Cardiac septum (tissue), 1 donor: Measurements from ENCODE around the gene TSPAN14. TPM values are rescaled to one million over a fixed set of nuclear protein-coding genes. Genes with fewer than 3 reads are reported as not detected.
"Not testable (repeated sequence)": the region's sequence is repeated elsewhere in the genome, so short reads cannot be mapped to it uniquely, and the experiment has no call there.

ENCODE experiments used
- DNase-seq: peaks from one replicate; pipeline ENCODE4 v3.0.0-alpha.2; 2020; ENCODE audit warnings: low spot score
- intact Hi-C: fragments of 100-400 bp; cut with DNase I; formaldehyde crosslinking; loops from one replicate; pipeline ENCODE4 v1.14.0; 2022
- long read RNA-seq: library from polyadenylated mRNA; unstranded; transcript quantifications from one replicate; pipeline ENCODE4 v2.0.0, GENCODE V29; 2021
- total RNA-seq: library from RNA; stranded (reverse); fragmentation: NEBNext Ultra II Directional; extraction: Animal tissue kit (Norgen Biotek cat#: 25700); gene quantifications from one replicate; pipeline ENCODE4 v1.2.1, GENCODE V29; 2021
- donor health status: DM: no; HTN: no; CAD: no.

The TSPAN14 gene, protein sequence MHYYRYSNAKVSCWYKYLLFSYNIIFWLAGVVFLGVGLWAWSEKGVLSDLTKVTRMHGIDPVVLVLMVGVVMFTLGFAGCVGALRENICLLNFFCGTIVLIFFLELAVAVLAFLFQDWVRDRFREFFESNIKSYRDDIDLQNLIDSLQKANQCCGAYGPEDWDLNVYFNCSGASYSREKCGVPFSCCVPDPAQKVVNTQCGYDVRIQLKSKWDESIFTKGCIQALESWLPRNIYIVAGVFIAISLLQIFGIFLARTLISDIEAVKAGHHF
- 20.1 TPM for total RNA-seq
- long read RNA-seq, full-length matches to known transcripts = 3 of 17 reads
- long read RNA-seq, partial matches to known transcripts = 1 of 17 reads
- long read RNA-seq, other reads (novel, unspliced or antisense) = 13 of 17 reads

DNA sequence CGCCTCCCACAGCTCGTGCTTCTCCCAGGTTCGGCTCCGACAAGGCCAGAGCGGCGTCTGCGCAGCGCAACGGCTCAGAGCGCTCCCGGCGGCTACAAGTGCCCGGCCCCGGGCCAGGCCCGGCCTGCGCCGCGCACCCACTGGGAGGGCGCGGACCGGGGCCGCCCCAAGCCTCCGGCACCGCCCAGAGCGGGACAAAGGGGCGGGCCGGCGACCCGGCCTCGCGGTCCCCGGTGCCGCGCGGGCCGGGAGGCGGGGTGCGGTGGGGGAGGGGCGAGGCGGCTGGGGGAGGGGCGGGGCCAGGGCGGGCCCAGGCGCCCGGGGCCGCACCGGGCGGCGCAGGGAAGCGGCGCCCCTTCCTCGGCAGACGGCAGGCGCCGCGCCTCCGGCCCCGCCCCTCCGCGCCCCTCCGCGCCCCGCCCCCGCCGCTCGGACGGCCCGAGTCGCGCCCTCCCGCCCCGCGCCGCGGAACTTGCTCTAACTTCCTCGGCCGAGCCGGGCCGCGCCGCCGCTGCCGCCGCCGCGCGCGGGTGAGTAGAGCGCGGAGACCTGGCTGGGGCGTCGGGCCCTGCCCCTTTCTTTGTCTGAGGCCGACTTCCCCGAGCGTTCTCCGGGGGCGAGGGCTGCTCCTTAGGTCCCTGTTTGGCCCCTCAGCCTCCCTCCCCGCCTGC, at the start of gene TSPAN14:
Gene TSPAN14 (plus strand): TSS at position 469 of the 671 bp plus-strand sequence. CDS start 34,924 bp downstream, outside the sequence.
- intact Hi-C loops = loop anchor here (2.0 to 5.0 kb wide), 3 partner anchors 39 to 208 kb away; no protein-coding TSS in a partner anchor
- peak; percentile 93 for DNase-seq

DNA sequence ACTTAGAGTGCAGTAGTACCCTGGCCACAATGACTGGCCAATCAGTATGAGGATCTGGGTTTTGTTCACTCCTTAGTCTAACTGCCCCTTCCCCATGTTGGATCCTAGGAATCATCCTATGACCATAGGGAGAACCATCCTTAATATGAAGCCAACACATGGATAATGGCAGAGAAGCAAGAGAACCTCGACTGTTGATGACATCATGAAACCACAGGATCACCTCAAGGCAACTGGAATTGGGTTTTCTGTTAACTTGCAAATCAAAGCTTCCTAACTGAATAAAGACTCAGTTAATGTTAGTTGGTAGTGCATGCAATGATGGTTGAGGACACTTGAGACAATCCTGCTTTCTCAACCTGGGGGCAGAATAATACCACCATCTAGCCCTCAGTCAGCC, 49.1 kb upstream of the TSPAN14 start:
- DNase-seq = no peak
- intact Hi-C loops = no loop called here

DNA sequence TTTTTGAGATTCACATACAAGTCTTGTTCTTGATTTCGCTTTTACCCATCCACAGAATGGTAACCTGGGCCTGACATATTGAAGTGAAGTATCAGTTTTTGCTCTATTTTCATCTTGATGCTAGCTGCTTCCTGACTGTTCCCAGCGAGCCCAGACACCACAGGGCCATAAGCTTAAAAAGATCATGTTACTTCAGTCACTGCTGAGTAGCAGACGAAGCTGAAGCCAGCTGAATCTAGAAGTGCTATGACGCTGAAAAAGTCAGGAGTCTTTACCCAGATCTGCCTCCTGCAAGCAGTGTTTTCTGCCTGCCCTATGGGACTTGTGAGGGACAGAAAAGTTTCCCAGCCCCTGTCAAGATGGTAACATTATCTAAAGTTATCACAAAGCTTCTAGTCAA, 48.5 kb upstream of the TSPAN14 start:
- no peak for DNase-seq
- intact Hi-C loops = no loop called here

DNA sequence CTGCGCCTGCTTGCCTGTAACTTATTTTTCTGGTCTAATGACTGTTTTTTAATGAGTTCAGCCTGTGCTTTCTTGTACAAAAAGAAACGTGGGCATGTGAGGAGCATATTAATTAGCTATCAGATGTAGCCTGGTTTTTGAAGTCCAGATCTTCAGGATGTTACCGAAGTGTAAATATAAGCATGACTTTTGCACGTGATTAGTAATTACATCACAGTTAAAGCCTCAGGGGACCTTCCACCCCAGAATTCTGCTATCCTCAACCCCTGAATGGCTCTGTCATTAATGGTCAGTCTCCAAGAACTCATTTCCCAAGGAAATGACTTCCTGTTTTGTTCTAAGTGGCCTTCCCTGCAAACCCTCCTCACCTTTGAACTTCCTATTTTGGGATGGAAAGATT, 47.9 kb upstream of the TSPAN14 start:
- intact Hi-C loops = no loop called here

GRCh38 chr10:80407812-80408241, 46.3 kb upstream of the TSPAN14 start:
- intact Hi-C loops = no loop called here
- DNase-seq = no peak

More for the DNA sequence above, 47.9 kb upstream of the TSPAN14 start:
- DNase-seq = no peak

- DNase-seq = peak; percentile 92
- intact Hi-C loops = no loop called here
These were observed 45.6 kb upstream of the TSPAN14 start, which contains the start of gene PRXL2A for GRCh38 chr10:80408242-80409101. TSS of gene PRXL2A (plus strand) at chr10:80408551. CDS start at chr10:80420468, 11,917 bp downstream.

- intact Hi-C loops = no loop called here
- no peak for DNase-seq
These were observed 45.0 kb upstream of the TSPAN14 start for GRCh38 chr10:80409121-80409520.

- no peak for DNase-seq
- intact Hi-C loops = no loop called here
These were observed 44.0 kb upstream of the TSPAN14 start for GRCh38 chr10:80410122-80410521.

DNA sequence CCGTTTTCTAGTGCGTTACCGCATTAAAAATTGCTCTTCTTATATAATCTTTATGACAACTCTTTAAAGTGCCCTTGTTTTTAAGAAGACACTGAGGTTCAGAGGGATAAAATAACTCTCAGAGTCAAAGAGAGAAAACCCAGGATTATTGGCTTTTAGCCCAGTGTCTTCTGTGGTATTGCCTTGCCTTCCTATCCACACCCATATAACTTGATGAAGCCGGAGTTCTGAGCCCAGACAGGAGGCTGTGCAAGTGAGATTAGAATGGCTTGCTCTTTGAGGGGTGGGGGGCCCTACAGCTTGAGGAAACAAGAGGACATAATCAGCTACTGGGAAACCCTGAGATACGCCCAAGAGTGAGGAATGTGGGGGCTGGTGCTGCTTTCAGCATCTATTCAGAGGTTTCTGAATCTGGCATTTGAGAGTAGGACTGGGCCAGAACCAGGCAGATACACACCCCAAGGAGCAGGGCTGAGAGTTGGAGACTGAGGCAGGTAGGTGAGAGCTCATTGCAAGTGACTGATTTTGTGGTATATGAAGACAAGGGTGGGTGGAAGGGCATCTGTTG, 43.4 kb upstream of the TSPAN14 start:
- no peak for DNase-seq
- intact Hi-C loops = no loop called here

DNA sequence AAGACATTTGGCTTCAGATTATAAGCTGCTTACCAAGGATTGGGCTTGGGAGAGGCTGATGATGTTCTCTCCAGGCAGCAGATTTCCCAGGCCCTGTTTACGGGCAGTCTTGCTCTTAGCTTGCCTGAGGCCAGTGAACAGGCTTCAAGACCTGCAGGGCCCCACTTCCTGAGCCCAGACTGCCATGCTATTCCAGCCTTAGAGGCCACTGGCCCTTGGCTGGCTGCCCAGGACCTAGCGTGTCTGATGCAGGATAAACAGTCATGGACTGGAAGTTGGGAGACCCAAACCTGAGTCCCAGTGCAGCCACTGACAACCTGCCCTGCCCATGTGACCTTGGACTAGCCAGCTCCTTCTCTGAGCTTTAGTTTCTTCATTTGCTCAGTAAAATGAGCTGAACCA, 42.8 kb upstream of the TSPAN14 start:
- intact Hi-C loops = no loop called here
- DNase-seq = no peak

DNA sequence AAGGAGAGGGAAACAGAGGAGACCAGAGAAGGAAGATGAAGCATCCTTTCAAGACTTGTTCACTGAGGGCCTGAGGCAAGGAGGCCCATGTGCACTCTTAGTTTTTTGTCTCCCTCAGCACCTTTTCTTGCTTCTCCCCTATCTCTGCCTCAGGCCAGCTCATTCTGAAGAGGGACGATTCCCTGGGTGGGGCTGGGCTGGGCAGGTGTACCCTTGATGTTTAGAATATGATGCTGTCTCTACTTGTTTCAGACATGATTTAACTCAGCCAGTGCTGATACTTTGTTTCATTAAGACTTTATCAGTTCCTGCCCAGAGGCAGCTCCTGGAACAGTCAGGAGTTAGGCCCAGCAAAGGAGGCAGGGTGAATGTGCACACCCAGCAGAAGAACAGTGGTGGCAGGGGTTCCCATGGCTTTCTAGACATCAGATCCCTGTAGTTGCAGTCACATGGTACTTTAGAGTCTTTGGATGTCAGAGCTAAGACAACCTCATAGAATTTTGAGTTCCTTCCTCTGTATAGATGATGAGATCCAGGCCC, 42.4 kb upstream of the TSPAN14 start:
- intact Hi-C loops = no loop called here

DNA sequence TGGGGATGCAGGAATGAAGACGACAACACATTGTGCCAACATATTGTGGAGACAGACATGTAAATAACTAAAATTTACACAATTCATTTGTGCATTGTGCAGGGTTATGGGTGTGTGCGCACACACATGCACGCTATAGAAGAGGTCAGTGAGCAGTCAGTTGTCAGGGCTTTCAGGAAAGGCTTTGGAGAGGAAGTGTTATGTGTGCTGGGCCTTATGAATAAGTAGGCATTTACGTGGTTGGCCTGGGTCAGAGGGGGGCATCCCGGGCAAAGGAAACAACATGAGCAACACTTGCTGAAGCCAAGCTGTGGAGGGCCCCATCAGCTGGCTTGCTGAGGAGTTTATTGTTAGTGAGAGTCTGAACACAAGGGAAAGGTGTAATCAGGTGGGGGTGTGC, 41.6 kb upstream of the TSPAN14 start:
- intact Hi-C loops = no loop called here
- DNase-seq = no peak

More for the DNA sequence above, 42.4 kb upstream of the TSPAN14 start:
- DNase-seq = no peak

DNA sequence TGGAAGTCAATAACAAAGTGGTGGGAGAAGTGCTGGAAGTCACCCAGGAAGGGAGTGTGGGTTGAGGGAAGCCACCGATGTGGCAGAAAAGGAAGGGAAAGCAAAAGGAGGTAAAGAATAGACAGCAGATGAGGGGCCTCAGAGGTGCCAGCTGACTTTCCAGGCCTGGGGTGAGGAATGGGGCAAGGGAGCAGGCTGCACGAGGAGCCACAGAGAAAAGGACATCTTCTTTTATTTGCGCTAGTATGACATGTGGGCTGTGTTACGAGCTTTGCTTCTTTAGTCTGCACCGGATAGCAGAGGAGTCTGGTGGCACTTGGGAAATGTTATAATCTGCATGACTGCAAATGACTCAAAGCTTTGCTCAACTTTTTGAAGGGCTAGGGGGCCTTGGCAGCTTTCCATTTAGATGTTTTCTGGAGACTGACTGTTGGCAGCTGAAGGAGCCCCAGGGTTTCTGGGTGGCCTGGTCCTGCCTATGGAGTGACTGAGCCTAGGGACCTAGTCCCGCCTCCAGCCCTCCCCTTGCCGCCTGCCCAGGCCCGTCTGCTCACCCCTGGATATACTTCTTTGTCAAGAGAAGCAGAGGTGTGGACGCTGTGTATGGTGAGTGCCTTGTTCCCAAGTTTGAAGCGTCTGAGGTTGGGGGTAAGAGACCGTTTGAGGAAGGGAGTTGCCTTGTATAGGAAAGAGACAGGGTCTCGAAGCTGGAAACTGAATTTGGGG, 40.7 kb upstream of the TSPAN14 start:
- DNase-seq = no peak
- intact Hi-C loops = no loop called here

DNA sequence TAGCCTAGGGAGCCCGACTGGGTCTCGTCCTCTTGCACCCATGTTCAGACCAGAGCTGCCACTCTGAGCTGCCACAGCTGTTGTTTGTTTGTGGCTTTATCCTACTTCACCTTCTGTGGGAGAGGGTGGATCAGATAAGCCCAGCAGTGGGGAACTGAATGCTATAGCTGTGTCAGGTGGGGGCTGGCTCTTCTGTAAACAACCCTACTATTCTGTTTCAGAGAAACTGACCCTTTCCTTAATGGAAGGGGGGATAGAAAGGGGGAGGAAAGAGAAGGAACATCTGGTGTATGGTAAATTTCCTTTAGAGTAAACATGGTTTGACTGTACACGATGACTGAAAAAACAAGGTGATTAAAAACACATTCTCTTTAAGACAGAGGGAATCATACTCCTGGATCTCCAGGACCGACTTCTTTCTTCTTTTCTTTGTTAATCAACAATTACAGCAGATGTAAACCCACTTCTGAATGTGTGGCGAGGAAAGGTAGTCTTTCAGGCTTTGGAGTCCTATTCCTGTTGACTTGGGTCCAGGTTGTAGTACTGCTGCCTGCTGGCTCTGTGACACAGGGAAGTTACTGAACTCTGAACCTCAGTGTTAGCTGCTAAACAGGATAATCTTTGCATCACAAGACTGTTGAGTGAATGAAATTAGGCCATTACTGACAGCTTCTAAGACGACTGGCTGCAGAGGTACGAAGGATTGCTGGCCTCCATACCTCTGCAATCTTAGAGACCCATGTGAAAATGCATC, 39.8 kb upstream of the TSPAN14 start:
- intact Hi-C loops = loop anchor here (2.0 kb wide), 1 partner anchor 38 kb away; no protein-coding TSS in a partner anchor
- no peak for DNase-seq

DNA sequence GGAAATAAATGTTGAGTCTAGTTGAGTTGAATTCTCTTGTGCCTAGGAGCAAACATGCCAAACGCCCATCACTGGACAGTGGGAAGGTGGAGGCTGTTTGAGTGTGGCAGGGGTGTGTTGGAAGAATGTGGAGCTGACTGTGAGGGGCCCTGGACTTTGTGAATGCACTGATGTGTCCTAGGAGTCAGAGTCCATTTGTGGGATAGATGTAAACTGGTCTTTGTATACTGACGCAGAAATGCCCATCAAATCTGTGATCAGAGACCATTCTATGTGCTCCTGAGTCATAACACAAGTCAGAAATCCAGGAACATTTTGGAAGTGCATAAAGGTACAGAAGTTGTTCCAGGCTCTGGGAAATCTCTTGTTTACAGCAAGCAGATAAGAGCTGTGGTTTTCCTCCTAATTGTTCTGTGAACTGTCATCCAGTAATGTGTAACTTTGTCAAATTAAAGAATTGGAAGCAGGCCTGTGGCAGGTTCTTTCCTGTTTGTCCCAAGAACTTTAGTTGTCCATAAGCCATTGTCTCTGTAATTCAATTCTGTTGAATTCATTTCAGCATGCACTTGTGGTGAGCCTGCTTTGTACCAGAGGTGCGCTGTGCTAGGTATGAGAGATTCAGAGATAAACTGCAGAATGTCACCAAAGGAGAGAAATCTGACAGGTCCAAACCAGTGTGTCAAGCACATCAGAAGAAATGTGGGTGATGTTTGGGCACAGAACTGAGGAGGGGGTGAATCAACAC, 38.2 kb upstream of the TSPAN14 start:
- DNase-seq = no peak
- intact Hi-C loops = loop anchor here (2.0 kb wide), 1 partner anchor 37 kb away; no protein-coding TSS in a partner anchor

- DNase-seq = no peak
- intact Hi-C loops = no loop called here
These were observed 37.5 kb upstream of the TSPAN14 start for GRCh38 chr10:80416479-80417098.

DNA sequence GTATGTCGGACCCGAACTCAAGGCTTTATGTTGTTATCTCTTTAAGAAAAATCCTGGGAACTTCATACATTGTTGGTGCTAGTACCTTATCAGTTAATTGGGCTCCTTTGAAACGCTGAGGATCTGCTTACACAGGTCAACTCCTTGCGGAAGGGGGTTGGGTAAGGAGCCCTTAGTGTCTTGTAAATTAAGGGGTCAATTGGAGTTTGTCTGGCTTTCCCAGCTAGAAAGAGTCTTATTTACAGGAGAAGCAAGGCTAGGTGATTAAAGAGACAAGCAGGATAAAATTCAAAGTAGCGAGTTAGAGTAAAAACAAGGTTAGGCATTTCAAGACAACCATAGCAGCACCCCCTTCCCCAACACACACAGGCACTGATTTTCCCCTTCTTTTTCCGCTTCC, 36.9 kb upstream of the TSPAN14 start:
- intact Hi-C loops, DNase-seq: not testable (repeated sequence)
